GM12878 (cell line): ENCODE measurements around the gene DDAH1. TPM values are rescaled to one million over a fixed set of nuclear protein-coding genes. Genes with fewer than 3 reads are reported as not detected.

Source experiments
- ATAC-seq: fragments of 200-7000 bp; cut with Tn5 transposase; 3 replicates; pipeline ENCODE4 v1.9.1; 2020; ENCODE audit warnings: mild to moderate bottlenecking, moderate library complexity
- BruUV-seq: library from RNA; stranded (reverse); fragments of 400-500 nt; replicated peaks from 2 replicates; lab custom pipeline; 2021; lab: Mats Ljungman, UMichigan
- CTCF ChIA-PET: fragments of 300-600 bp; sonication (Branson Sonifier 250); formaldehyde crosslinking; extraction: SDS; loops from one replicate; lab custom pipeline; 2021; ENCODE audit warnings: inconsistent platforms; lab: Yijun Ruan, JAX
- POLR2A ChIA-PET: fragments of 350-600 bp; formaldehyde crosslinking; extraction: SDS; loops from one replicate; lab custom pipeline; 2021; ENCODE audit warnings: inconsistent platforms; lab: Charles Lee
- RAD21 ChIA-PET: fragments of 300-600 bp; sonication (Branson Sonifier 250); formaldehyde crosslinking; loops from one replicate; lab custom pipeline; 2023; ENCODE audit warnings: antibody characterized with exemption; ENCODE audit not compliant: unreplicated experiment; lab: Charles Lee
- SMC1A ChIA-PET: fragments of 300-600 bp; sonication (Branson Sonifier 250); formaldehyde crosslinking; loops from one replicate; lab custom pipeline; 2023; ENCODE audit not compliant: unreplicated experiment, uncharacterized antibody; lab: Charles Lee
- DNase-seq: peaks from one replicate; pipeline ENCODE4 v3.0.0-alpha.2; 2011; ENCODE audit warnings: low read depth, low spot score
- FAIRE-seq: peaks from 3 replicates; lab custom pipeline; 2011; peaks lifted over from hg19 to GRCh38; lab: Jason Lieb, UNC
- H2AFZ ChIP-seq: 2 replicates; pipeline ENCODE4 v1.6.0; 2011; ENCODE audit warnings: low read depth, low read length, control low read depth; ENCODE audit not compliant: control insufficient read depth
- H3K27ac ChIP-seq: 2 replicates; pipeline ENCODE4 v1.5.1; 2011; ENCODE audit warnings: control low read depth; ENCODE audit not compliant: control insufficient read depth, insufficient read depth
- H3K27me3 ChIP-seq, 2 experiments: replicated peaks in 1 of 2; 2 replicates each; pipeline versions ENCODE4 v1.6.0 to v1.6.1; 2011; ENCODE audit warnings: low read length in 1 of 2; ENCODE audit not compliant: control insufficient read depth in 2 of 2, insufficient read depth in 2 of 2
- H3K36me3 ChIP-seq, 2 experiments: 2 replicates each; pipeline ENCODE4 v1.5.1; 2011; ENCODE audit warnings: low read length in 1 of 2; ENCODE audit not compliant: control insufficient read depth in 2 of 2, insufficient read depth in 2 of 2
- H3K4me1 ChIP-seq: 2 replicates; pipeline ENCODE4 v1.6.1; 2011; ENCODE audit warnings: mild to moderate bottlenecking, low read length, moderate library complexity, mixed read lengths; ENCODE audit not compliant: control insufficient read depth, insufficient read depth
- H3K4me2 ChIP-seq: 2 replicates; pipeline ENCODE4 v1.6.0; 2011; ENCODE audit warnings: control low read depth; ENCODE audit not compliant: control insufficient read depth, insufficient read depth
- H3K4me3 ChIP-seq: fragments of 200-600 bp; sonication (generic); 2 replicates; pipeline ENCODE4 v1.5.1; 2016
- H3K79me2 ChIP-seq: 2 replicates; pipeline ENCODE4 v1.6.0; 2011; ENCODE audit warnings: low read length; ENCODE audit not compliant: control insufficient read depth, insufficient read depth
- H3K9ac ChIP-seq: 2 replicates; pipeline ENCODE4 v1.8.0; 2011; ENCODE audit warnings: low read length, control low read depth, mixed read lengths; ENCODE audit not compliant: control insufficient read depth, insufficient read depth
- H3K9me3 ChIP-seq: replicated peaks from 3 replicates; pipeline ENCODE4 v1.5.1; 2011; ENCODE audit warnings: mild to moderate bottlenecking, low read length; ENCODE audit not compliant: control insufficient read depth, insufficient read depth
- H4K20me1 ChIP-seq: 2 replicates; pipeline ENCODE4 v1.6.0; 2011; ENCODE audit not compliant: control insufficient read depth, insufficient read depth
- ATF3 ChIP-seq: IDR thresholded peaks from 2 replicates; pipeline ENCODE4 v1.6.1; 2011; ENCODE audit warnings: low read depth, mild to moderate bottlenecking, low read length, moderate library complexity, borderline replicate concordance; ENCODE audit errors: extremely low read depth
- BCL11A ChIP-seq: IDR thresholded peaks from 2 replicates; pipeline ENCODE4 v1.6.1; 2011; ENCODE audit warnings: low read depth, low read length
- BHLHE40 ChIP-seq, 2 experiments: fragments of 450-650 bp in 1 of 2; IDR thresholded peaks; 2 replicates each; pipeline ENCODE4 v1.6.1; 2011 to 2017; ENCODE audit warnings: low read depth in 2 of 2, borderline replicate concordance in 1 of 2, improper control_type of control experiment in 1 of 2, low read length in 1 of 2, mild to moderate bottlenecking in 1 of 2
- ELK1 ChIP-seq: IDR thresholded peaks from 2 replicates; pipeline ENCODE4 v1.6.1; 2012; ENCODE audit warnings: low read depth, low read length, improper control_type of control experiment
- MXI1 ChIP-seq: fragments of 150-350 bp; IDR thresholded peaks from 2 replicates; pipeline ENCODE4 v1.6.1; 2011; ENCODE audit warnings: low read depth, mild to moderate bottlenecking, inconsistent platforms, low read length, improper control_type of control experiment
- NFIC ChIP-seq: IDR thresholded peaks from 2 replicates; pipeline ENCODE4 v1.6.1; 2012; ENCODE audit warnings: low read depth, mild to moderate bottlenecking, inconsistent platforms, low read length, moderate library complexity
- NR2C2 ChIP-seq: IDR thresholded peaks from 2 replicates; pipeline ENCODE4 v1.6.1; 2011; ENCODE audit warnings: borderline replicate concordance, low read depth; ENCODE audit not compliant: control insufficient read depth, insufficient read length
- RAD51 ChIP-seq: fragments of 450-650 bp; IDR thresholded peaks from 2 replicates; pipeline ENCODE4 v1.6.1; 2016; ENCODE audit warnings: moderate library complexity, mild to moderate bottlenecking, inconsistent platforms
- RUNX3 ChIP-seq: IDR thresholded peaks from 2 replicates; pipeline ENCODE4 v1.6.1; 2012; ENCODE audit warnings: low read length, inconsistent platforms
- SMAD5 ChIP-seq: IDR thresholded peaks from 2 replicates; pipeline ENCODE4 v1.6.1; 2016; ENCODE audit warnings: antibody characterized with exemption, low read depth
- ZNF207 ChIP-seq: fragments of 450-650 bp; IDR thresholded peaks from 2 replicates; pipeline ENCODE4 v1.6.1; 2014; ENCODE audit warnings: antibody characterized with exemption, mild to moderate bottlenecking, borderline replicate concordance
- ZZZ3 ChIP-seq: IDR thresholded peaks from 2 replicates; pipeline ENCODE4 v1.6.1; 2011; ENCODE audit warnings: low read depth; ENCODE audit not compliant: control insufficient read depth, insufficient read length
- WGBS: methylation state at CpG from one replicate; pipeline ENCODE4 v1.1.6; 2016; ENCODE audit warnings: low lambda C conversion rate; ENCODE audit not compliant: insufficient replicate concordance, insufficient coverage; ENCODE audit errors: missing lambda C conversion rate; 5-methylcytosine and 5-hydroxymethylcytosine counted together
- in situ Hi-C: fragments of 300-500 bp; cut with MboI; formaldehyde crosslinking; loops from 9 replicates; pipeline ENCODE4 v1.14.3; 2018; ENCODE audit warnings: mixed read lengths
- intact Hi-C: fragments of 100-400 bp; cut with micrococcal nuclease; formaldehyde crosslinking; loops from one replicate; pipeline ENCODE4 v1.14.2; 2022; ENCODE audit not compliant: unreplicated experiment
- polyA plus RNA-seq, 11 experiments: library from polyadenylated mRNA; depleted of rRNA in 4 of 11; unstranded in 6 of 11; stranded (reverse) in 5 of 11; fragments of >200 nt; fragmentation: Nextera tagmentation in 4 of 11; fragmentation: Illumina TruSeq in 1 of 11; extraction: Ambion mirVana in 4 of 11; extraction: Trizol in 1 of 11; gene quantifications; 1 replicate in 1 of 11; 2 replicates in 10 of 11; pipeline versions ENCODE4 v1.2.1 to v1.2.3, GENCODE V29; 2011 to 2016; ENCODE audit warnings: inconsistent platforms in 2 of 11, missing spikeins in 2 of 11, low read depth in 1 of 11
- total RNA-seq, 4 experiments: library from RNA; depleted of rRNA in 3 of 4; stranded (reverse); fragments of >200 nt in 3 of 4; fragmentation: Illumina TruSeq in 1 of 4; extraction: Trizol in 1 of 4; gene quantifications; 2 replicates each; pipeline versions ENCODE4 v1.2.1 to v1.2.3, GENCODE V29; 2013 to 2021
- TF ChIP-seq, protein P1 (sequence below): IDR thresholded peaks from 2 replicates; pipeline ENCODE4 v1.6.1; 2012; ENCODE audit warnings: improper control_type of control experiment, low read depth, low read length; ENCODE audit not compliant: insufficient replicate concordance
- TF ChIP-seq, protein P2 (sequence below): fragments of 450-650 bp; formaldehyde crosslinking; IDR thresholded peaks from 2 replicates; pipeline ENCODE4 v1.4.0; 2020; ENCODE audit warnings: mild to moderate bottlenecking, moderate library complexity

Gene DDAH1
- total and polyA plus RNA-seq, 10 of the 15 experiments (the other 5 are each of a cell fraction or from before 2014, with no cell fraction given) = 0.07 to 0.88 (median 0.27) TPM; not detected in 6

DNA sequence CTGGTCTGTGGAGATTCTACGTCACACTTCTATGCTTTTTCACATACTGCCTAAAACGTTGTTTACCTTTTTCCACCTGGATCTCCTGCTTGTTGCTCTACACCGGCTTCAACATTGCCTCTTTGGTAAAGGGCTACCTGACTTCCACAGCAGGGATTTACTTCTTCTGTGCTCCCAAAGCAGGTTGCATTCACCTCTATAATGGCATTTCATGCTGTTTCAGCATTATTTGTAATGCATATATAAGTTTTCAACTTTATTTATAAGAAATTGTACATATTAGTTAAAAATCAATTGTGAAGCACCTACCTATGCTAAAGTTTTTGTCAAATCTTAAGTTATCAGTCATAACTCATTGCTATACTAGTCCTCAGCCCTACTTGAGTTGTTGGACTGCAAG lies 55.4 kb downstream of the DDAH1 start:
- ChIA-PET CTCF (no interaction called here), RAD21 (no interaction called here), SMC1A (no interaction called here), POLR2A (interaction anchor here (0.6 kb wide), 1 partner anchor 242 kb away, joined by 3 read pairs; no protein-coding TSS in a partner anchor)
- Histone ChIP-seq H3K9me3 (no peaks in the 10 kb centered on the region), H2AFZ (no peak overlapping the region), H3K36me3 (no peaks in the 10 kb centered on the region), H3K27ac (no peak overlapping the region), H3K4me2 (no peak overlapping the region), H4K20me1 (no peaks in the 10 kb centered on the region), H3K9ac (no peak overlapping the region), H3K4me1 (no peaks in the 10 kb centered on the region), H3K27me3 (peaks cover 0 to 3% of the 10 kb centered on the region in 2 experiments; a peak in 1 of 4 replicates), H3K79me2 (no peaks in the 10 kb centered on the region), H3K4me3 (no peak overlapping the region)
- no TSS peak for BruUV-seq
- in situ Hi-C loops = no loop called here
- 44% methylated on average over 3 of the region's 3 CpGs for WGBS
- DNase-seq (no peak), FAIRE-seq (no peak), ATAC-seq (no peak)
- intact Hi-C loops = no loop called here
- TF ChIP-seq NFIC (no peak), BCL11A (no peak), ZNF207 (no peak), ZZZ3 (no peak), RUNX3 (no peak), ATF3 (no peak), NR2C2 (no peak), ELK1 (no peak), BHLHE40 (IDR thresholded peaks at IDR 0.05; ENCODE audit: borderline replicate concordance in 1 of 2, low read depth in 2 of 2, low read length in 1 of 2) (no peak), SMAD5 (no peak), MXI1 (no peak), RAD51 (no peak)
- TF ChIP-seq, protein P1, sequence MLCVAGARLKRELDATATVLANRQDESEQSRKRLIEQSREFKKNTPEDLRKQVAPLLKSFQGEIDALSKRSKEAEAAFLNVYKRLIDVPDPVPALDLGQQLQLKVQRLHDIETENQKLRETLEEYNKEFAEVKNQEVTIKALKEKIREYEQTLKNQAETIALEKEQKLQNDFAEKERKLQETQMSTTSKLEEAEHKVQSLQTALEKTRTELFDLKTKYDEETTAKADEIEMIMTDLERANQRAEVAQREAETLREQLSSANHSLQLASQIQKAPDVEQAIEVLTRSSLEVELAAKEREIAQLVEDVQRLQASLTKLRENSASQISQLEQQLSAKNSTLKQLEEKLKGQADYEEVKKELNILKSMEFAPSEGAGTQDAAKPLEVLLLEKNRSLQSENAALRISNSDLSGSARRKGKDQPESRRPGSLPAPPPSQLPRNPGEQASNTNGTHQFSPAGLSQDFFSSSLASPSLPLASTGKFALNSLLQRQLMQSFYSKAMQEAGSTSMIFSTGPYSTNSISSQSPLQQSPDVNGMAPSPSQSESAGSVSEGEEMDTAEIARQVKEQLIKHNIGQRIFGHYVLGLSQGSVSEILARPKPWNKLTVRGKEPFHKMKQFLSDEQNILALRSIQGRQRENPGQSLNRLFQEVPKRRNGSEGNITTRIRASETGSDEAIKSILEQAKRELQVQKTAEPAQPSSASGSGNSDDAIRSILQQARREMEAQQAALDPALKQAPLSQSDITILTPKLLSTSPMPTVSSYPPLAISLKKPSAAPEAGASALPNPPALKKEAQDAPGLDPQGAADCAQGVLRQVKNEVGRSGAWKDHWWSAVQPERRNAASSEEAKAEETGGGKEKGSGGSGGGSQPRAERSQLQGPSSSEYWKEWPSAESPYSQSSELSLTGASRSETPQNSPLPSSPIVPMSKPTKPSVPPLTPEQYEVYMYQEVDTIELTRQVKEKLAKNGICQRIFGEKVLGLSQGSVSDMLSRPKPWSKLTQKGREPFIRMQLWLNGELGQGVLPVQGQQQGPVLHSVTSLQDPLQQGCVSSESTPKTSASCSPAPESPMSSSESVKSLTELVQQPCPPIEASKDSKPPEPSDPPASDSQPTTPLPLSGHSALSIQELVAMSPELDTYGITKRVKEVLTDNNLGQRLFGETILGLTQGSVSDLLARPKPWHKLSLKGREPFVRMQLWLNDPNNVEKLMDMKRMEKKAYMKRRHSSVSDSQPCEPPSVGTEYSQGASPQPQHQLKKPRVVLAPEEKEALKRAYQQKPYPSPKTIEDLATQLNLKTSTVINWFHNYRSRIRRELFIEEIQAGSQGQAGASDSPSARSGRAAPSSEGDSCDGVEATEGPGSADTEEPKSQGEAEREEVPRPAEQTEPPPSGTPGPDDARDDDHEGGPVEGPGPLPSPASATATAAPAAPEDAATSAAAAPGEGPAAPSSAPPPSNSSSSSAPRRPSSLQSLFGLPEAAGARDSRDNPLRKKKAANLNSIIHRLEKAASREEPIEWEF = no peak
- TF ChIP-seq, protein P2, sequence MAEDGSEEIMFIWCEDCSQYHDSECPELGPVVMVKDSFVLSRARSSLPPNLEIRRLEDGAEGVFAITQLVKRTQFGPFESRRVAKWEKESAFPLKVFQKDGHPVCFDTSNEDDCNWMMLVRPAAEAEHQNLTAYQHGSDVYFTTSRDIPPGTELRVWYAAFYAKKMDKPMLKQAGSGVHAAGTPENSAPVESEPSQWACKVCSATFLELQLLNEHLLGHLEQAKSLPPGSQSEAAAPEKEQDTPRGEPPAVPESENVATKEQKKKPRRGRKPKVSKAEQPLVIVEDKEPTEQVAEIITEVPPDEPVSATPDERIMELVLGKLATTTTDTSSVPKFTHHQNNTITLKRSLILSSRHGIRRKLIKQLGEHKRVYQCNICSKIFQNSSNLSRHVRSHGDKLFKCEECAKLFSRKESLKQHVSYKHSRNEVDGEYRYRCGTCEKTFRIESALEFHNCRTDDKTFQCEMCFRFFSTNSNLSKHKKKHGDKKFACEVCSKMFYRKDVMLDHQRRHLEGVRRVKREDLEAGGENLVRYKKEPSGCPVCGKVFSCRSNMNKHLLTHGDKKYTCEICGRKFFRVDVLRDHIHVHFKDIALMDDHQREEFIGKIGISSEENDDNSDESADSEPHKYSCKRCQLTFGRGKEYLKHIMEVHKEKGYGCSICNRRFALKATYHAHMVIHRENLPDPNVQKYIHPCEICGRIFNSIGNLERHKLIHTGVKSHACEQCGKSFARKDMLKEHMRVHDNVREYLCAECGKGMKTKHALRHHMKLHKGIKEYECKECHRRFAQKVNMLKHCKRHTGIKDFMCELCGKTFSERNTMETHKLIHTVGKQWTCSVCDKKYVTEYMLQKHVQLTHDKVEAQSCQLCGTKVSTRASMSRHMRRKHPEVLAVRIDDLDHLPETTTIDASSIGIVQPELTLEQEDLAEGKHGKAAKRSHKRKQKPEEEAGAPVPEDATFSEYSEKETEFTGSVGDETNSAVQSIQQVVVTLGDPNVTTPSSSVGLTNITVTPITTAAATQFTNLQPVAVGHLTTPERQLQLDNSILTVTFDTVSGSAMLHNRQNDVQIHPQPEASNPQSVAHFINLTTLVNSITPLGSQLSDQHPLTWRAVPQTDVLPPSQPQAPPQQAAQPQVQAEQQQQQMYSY = no peak
